IMR-90 (cell line): ENCODE data around the gene CLEC9A. TPM values are rescaled to one million over a fixed set of nuclear protein-coding genes. Genes with fewer than 3 reads are reported as not detected.

Experiments used
- ATAC-seq: fragments of 200-7000 bp; cut with Tn5 transposase; 2 replicates; pipeline ENCODE4 v1.9.1; 2020; ENCODE audit warnings: low read depth, mild to moderate bottlenecking, moderate library complexity
- BruUV-seq: library from RNA; stranded (reverse); fragments of 400-500 nt; replicated peaks from 2 replicates; lab custom pipeline; 2021; lab: Mats Ljungman, UMichigan
- CTCF ChIA-PET: fragments of 300-600 bp; formaldehyde crosslinking; extraction: SDS; loops from one replicate; lab custom pipeline; 2021; ENCODE audit warnings: antibody characterized with exemption; lab: Yijun Ruan, JAX
- POLR2A ChIA-PET: fragments of 300-600 bp; sonication (Branson Sonifier 250); formaldehyde crosslinking; loops from one replicate; lab custom pipeline; 2022; ENCODE audit warnings: antibody characterized with exemption; ENCODE audit not compliant: unreplicated experiment; lab: Charles Lee
- DNase-seq: peaks from one replicate; pipeline ENCODE4 v3.0.0; 2013
- H2AFZ ChIP-seq: replicated peaks from 2 replicates; pipeline ENCODE3; 2013; ENCODE audit warnings: low read length, mild to moderate bottlenecking; ENCODE audit not compliant: poor library complexity
- H2AK5ac ChIP-seq: 2 replicates; pipeline ENCODE4 v1.6.1; 2013; ENCODE audit warnings: low read depth, low read length, inconsistent platforms
- H2AK9ac ChIP-seq: replicated peaks from 2 replicates; pipeline ENCODE3; 2013; ENCODE audit warnings: mild to moderate bottlenecking, low read depth, low read length, moderate library complexity; ENCODE audit not compliant: poor library complexity
- H2BK120ac ChIP-seq: 2 replicates; pipeline ENCODE4 v1.6.1; 2013; ENCODE audit warnings: low read depth, low read length, inconsistent platforms
- H2BK15ac ChIP-seq: 3 replicates; pipeline ENCODE4 v1.6.1; 2013; ENCODE audit warnings: low read depth, low read length, inconsistent platforms
- H2BK20ac ChIP-seq: 2 replicates; pipeline ENCODE4 v1.6.1; 2013; ENCODE audit warnings: low read depth, mild to moderate bottlenecking, inconsistent platforms, low read length, moderate library complexity
- H2BK5ac ChIP-seq: 2 replicates; pipeline ENCODE4 v1.6.1; 2013; ENCODE audit warnings: mild to moderate bottlenecking, low read depth, low read length, inconsistent platforms; ENCODE audit not compliant: poor library complexity, severe bottlenecking
- H3K14ac ChIP-seq: replicated peaks from 2 replicates; pipeline ENCODE4 v1.6.1; 2013; ENCODE audit warnings: low read depth, low read length, inconsistent platforms
- H3K18ac ChIP-seq: 2 replicates; pipeline ENCODE4 v1.6.1; 2013; ENCODE audit warnings: low read depth, low read length, control low read depth
- H3K23ac ChIP-seq: 2 replicates; pipeline ENCODE4 v1.6.1; 2013; ENCODE audit warnings: low read depth, low read length, inconsistent platforms
- H3K27ac ChIP-seq: 2 replicates; pipeline ENCODE4 v1.5.1; 2013; ENCODE audit warnings: mild to moderate bottlenecking, control low read depth, low read length; ENCODE audit not compliant: insufficient read depth
- H3K27me3 ChIP-seq: 2 replicates; pipeline ENCODE4 v1.6.1; 2013; ENCODE audit warnings: low read length; ENCODE audit not compliant: control insufficient read depth, insufficient read depth
- H3K36me3 ChIP-seq: 2 replicates; pipeline ENCODE4 v1.6.1; 2013; ENCODE audit warnings: low read length, mixed read lengths; ENCODE audit not compliant: control insufficient read depth, insufficient read depth
- H3K4ac ChIP-seq: 2 replicates; pipeline ENCODE4 v1.6.1; 2013; ENCODE audit warnings: low read depth, low read length, inconsistent platforms
- H3K4me1 ChIP-seq: 2 replicates; pipeline ENCODE4 v1.6.1; 2013; ENCODE audit warnings: low read length, mixed read lengths; ENCODE audit not compliant: control insufficient read depth, insufficient read depth
- H3K4me2 ChIP-seq: 2 replicates; pipeline ENCODE4 v1.6.1; 2013; ENCODE audit warnings: low read depth, mild to moderate bottlenecking, control low read depth, low read length, moderate library complexity
- H3K4me3 ChIP-seq: 2 replicates; pipeline ENCODE4 v1.5.1; 2013; ENCODE audit warnings: low read depth, mild to moderate bottlenecking, control low read depth, low read length, moderate library complexity; ENCODE audit not compliant: insufficient read depth
- H3K56ac ChIP-seq: 2 replicates; pipeline ENCODE4 v1.6.1; 2013; ENCODE audit warnings: low read length, inconsistent platforms; ENCODE audit not compliant: insufficient read depth; ENCODE audit errors: extremely low read depth
- H3K79me1 ChIP-seq, 2 experiments: 2 replicates each; pipeline ENCODE4 v1.6.1; 2013; ENCODE audit warnings: low read length in 2 of 2, inconsistent platforms in 1 of 2, low read depth in 1 of 2
- H3K9ac ChIP-seq: 2 replicates; pipeline ENCODE4 v1.6.1; 2013; ENCODE audit warnings: low read depth, low read length, control low read depth
- H3K9me1 ChIP-seq: 2 replicates; pipeline ENCODE4 v1.6.1; 2013; ENCODE audit warnings: low read length, inconsistent platforms; ENCODE audit not compliant: insufficient read depth
- H3K9me3 ChIP-seq: 2 replicates; pipeline ENCODE4 v1.6.1; 2013; ENCODE audit warnings: low read length; ENCODE audit not compliant: control insufficient read depth, insufficient read depth
- H4K20me1 ChIP-seq: 2 replicates; pipeline ENCODE4 v1.6.1; 2013; ENCODE audit warnings: low read length, inconsistent platforms; ENCODE audit not compliant: insufficient read depth
- H4K5ac ChIP-seq: 2 replicates; pipeline ENCODE4 v1.6.1; 2013; ENCODE audit warnings: mild to moderate bottlenecking, low read depth, low read length, control low read depth
- H4K8ac ChIP-seq, 2 experiments: 2 replicates each; pipeline ENCODE4 v1.6.1; 2013; ENCODE audit warnings: low read depth in 2 of 2, low read length in 2 of 2, control low read depth in 1 of 2, inconsistent platforms in 1 of 2
- H4K91ac ChIP-seq: 2 replicates; pipeline ENCODE4 v1.6.1; 2013; ENCODE audit warnings: low read depth, low read length, inconsistent platforms; ENCODE audit not compliant: insufficient read depth
- CEBPB ChIP-seq: IDR thresholded peaks from 2 replicates; pipeline ENCODE4 v1.6.1; 2012; ENCODE audit warnings: low read depth, low read length, improper control_type of control experiment
- FOS ChIP-seq: fragments of 150-350 bp; IDR thresholded peaks from 2 replicates; pipeline ENCODE4 v1.6.1; 2016; ENCODE audit warnings: low read depth, low read length
- MAZ ChIP-seq: IDR thresholded peaks from 2 replicates; pipeline ENCODE4 v1.6.1; 2012; ENCODE audit warnings: low read depth, mild to moderate bottlenecking, low read length, improper control_type of control experiment, moderate library complexity, borderline replicate concordance
- USF2 ChIP-seq: fragments of 150-350 bp; IDR thresholded peaks from 2 replicates; pipeline ENCODE4 v1.6.1; 2017; ENCODE audit warnings: mild to moderate bottlenecking, antibody characterized with exemption, low read length, low read depth
- WGBS, 2 experiments: methylation state at CpG; one replicate each; pipeline versions ENCODE4 v1.1.5 to v1.1.7; 2013; ENCODE audit warnings: missing lambda C conversion rate in 2 of 2; ENCODE audit not compliant: insufficient read length in 1 of 2; ENCODE audit errors: extremely low coverage in 2 of 2; 5-methylcytosine and 5-hydroxymethylcytosine counted together
- dilution Hi-C: fragments of 300-500 bp; cut with HindIII; formaldehyde crosslinking; loops from one replicate; pipeline ENCODE4 v1.14.3; 2018; ENCODE audit warnings: low sequenced_read_pairs; ENCODE audit not compliant: unreplicated experiment
- in situ Hi-C: fragments of 300-500 bp; cut with MboI; formaldehyde crosslinking; loops from 3 replicates; pipeline ENCODE4 v1.14.3; 2019; ENCODE audit warnings: low sequenced_read_pairs, inconsistent platforms, mixed read lengths
- intact Hi-C: fragments of 100-400 bp; cut with micrococcal nuclease; formaldehyde crosslinking; loops from 2 replicates; pipeline ENCODE4 v1.10.0; 2022
- polyA plus RNA-seq, 3 experiments: library from polyadenylated mRNA; depleted of rRNA; stranded (reverse); fragments of >200 nt; gene quantifications; 2 replicates each; pipeline ENCODE4 v1.2.3, GENCODE V29; 2012; ENCODE audit warnings: low replicate concordance in 1 of 3
- total RNA-seq: library from RNA; depleted of rRNA; stranded (reverse); fragments of >200 nt; gene quantifications from 2 replicates; pipeline ENCODE4 v1.2.3, GENCODE V29; 2012

CLEC9A gene
- total and polyA plus RNA-seq, 2 of the 4 experiments (the other 2 are of a cell fraction) = not detected

- Histone ChIP-seq H3K9me1 (peaks cover 7% of the 10 kb centered on the region; the same call in 1 of the 2 replicates), H3K9ac (no peak overlapping the region), H4K8ac (peak overlapping the region; percentile 4 to 76; a peak in 3 of 4 replicates), H3K79me1 (no peaks in the 10 kb centered on the region), H3K23ac (peak overlapping the region; percentile 26; the same call in 1 of the 2 replicates), H2AK9ac (no peak overlapping the region), H3K4me2 (no peak overlapping the region), H2BK20ac (peak overlapping the region; percentile 88), H3K18ac (peak overlapping the region; percentile 42; the same call in 1 of the 2 replicates), H2BK120ac (peak overlapping the region; percentile 88), H2AK5ac (no peak overlapping the region; the same call in 1 of the 2 replicates), H3K14ac (peak overlapping the region; percentile 79), H2AFZ (peak overlapping the region; percentile 69), H3K9me3 (no peaks in the 10 kb centered on the region), H2BK5ac (peak overlapping the region; percentile 21), H3K36me3 (no peaks in the 10 kb centered on the region), H2BK15ac (peak overlapping the region; percentile 75; the same call in 2 of the 3 replicates), H3K27ac (no peak overlapping the region), H3K4me3 (no peak overlapping the region), H3K4ac (peak overlapping the region; percentile 92), H4K91ac (peak overlapping the region; percentile 54), H3K27me3 (no peaks in the 10 kb centered on the region), H4K20me1 (no peaks in the 10 kb centered on the region), H3K4me1 (no peaks in the 10 kb centered on the region; the same call in 1 of the 2 replicates), H3K56ac (peak overlapping the region; percentile 8; the same call in 1 of the 2 replicates), H4K5ac (peak overlapping the region; percentile 30; the same call in 1 of the 2 replicates)
- ChIA-PET POLR2A (no interaction called here), CTCF (interaction anchor here (1.0 to 1.4 kb wide), 2 partner anchors 9 to 278 kb away, joined by 3 read pairs; no protein-coding TSS in a partner anchor)
- dilution Hi-C loops = no loop called here
- in situ Hi-C loops = no loop called here
- TF ChIP-seq MAZ = no peak
- TF ChIP-seq USF2 = 0 out of 2 replicates have a peak, but pooled peaks have one; percentile 7
- peak; percentile 73 for TF ChIP-seq CEBPB
- 0 out of 2 replicates have a peak, but pooled peaks have one; percentile 10 for TF ChIP-seq FOS
- 40% methylated on average over 1 of the region's 4 CpGs; no CpG with 5 or more reads in 1 of the 2 experiments for WGBS, 2 experiments
- intact Hi-C loops = no loop called here
- no peak for ATAC-seq
- BruUV-seq = no TSS peak
- DNase-seq = peak; percentile 13
Measured at GRCh38 chr12:10027721-10028120, 2.8 kb upstream of the CLEC9A start.
